Esophagus squamous epithelium (tissue), 5 donors: Measurements from ENCODE around the gene IRAK4. TPM values are rescaled to one million over a fixed set of nuclear protein-coding genes. Genes with fewer than 3 reads are reported as not detected.

Experiments
- DNase-seq: peaks from one replicate; lab custom pipeline; 2025; lab: John Stamatoyannopoulos, UW
- H3K27ac ChIP-seq, 4 donors: fragments of 200-600 bp; sonication (generic); one replicate each; pipeline ENCODE4 v1.5.1; 2016 to 2019; ENCODE audit warnings: mild to moderate bottlenecking in 1 of 4
- H3K27me3 ChIP-seq, 4 donors: fragments of 200-600 bp; sonication (generic); 1 replicate in 3 of 4; 2 replicates in 1 of 4; pipeline versions ENCODE4 v1.5.1 to v1.6.0; 2017 to 2021; ENCODE audit warnings: antibody characterized with exemption in 1 of 4
- H3K36me3 ChIP-seq, 3 donors: fragments of 200-600 bp; sonication (generic); one replicate each; pipeline ENCODE4 v1.5.1; 2016 to 2019
- H3K4me1 ChIP-seq, 3 donors: fragments of 200-600 bp; sonication (generic); one replicate each; pipeline ENCODE4 v1.5.1; 2017 to 2019
- H3K4me3 ChIP-seq, 4 donors: fragments of 200-600 bp; sonication (generic); 1 replicate in 3 of 4; 2 replicates in 1 of 4; pipeline ENCODE4 v1.5.1; 2016 to 2019; ENCODE audit warnings: mild to moderate bottlenecking in 2 of 4, moderate library complexity in 1 of 4
- H3K9me3 ChIP-seq, 3 donors: fragments of 200-600 bp; sonication (generic); one replicate each; pipeline ENCODE4 v1.5.1; 2016 to 2019
- POLR2A ChIP-seq, 4 donors: fragments of 450-650 bp; IDR thresholded peaks; one replicate each; pipeline ENCODE4 v1.6.1; 2017; ENCODE audit warnings: antibody characterized with exemption in 4 of 4, mild to moderate bottlenecking in 4 of 4, moderate library complexity in 3 of 4
- WGBS, 2 donors: methylation state at CpG; one replicate each; pipeline ENCODE4 v1.1.5; 2018; 5-methylcytosine and 5-hydroxymethylcytosine counted together
- intact Hi-C: fragments of 100-400 bp; cut with DNase I; formaldehyde crosslinking; loops from one replicate; pipeline ENCODE4 v1.15.0; 2022
- total RNA-seq, 4 donors: library from RNA; depleted of rRNA; stranded (reverse); fragments of >200 nt; gene quantifications; one replicate each; pipeline ENCODE4 v1.1.0, GENCODE V29; 2016
- TF ChIP-seq, protein P1 (sequence below), 6 experiments: fragments of 450-650 bp in 4 of 6; fragments of 200-600 bp in 2 of 6; sonication (generic) in 2 of 6; IDR thresholded peaks; one replicate each; pipeline ENCODE4 v1.5.1; 2016 to 2019; ENCODE audit warnings: antibody characterized with exemption in 6 of 6, mild to moderate bottlenecking in 4 of 6, moderate library complexity in 4 of 6
- donor health status: DM: yes; HTN: yes; CAD: no.

The IRAK4 gene
- total RNA-seq, 4 donors from 2014 or later: 19.8 to 26.3 (median 22.5) TPM

GRCh38 chr12:43754015-43754414 is 4.7 kb upstream of the IRAK4 start:
- Histone ChIP-seq H3K36me3 (peaks cover 0 to 25% (median 0%) of the 10 kb centered on the region in 3 donors), H3K4me1 (peaks cover 0 to 15% (median 10%) of the 10 kb centered on the region in 3 donors), H3K27ac (no peak overlapping the region), H3K9me3 (no peaks in the 10 kb centered on the region), H3K27me3 (no peaks in the 10 kb centered on the region), H3K4me3 (no peak overlapping the region)
- WGBS, 2 donors: 92 to 93% methylated on average over 3 of the region's 3 CpGs
- intact Hi-C loops: no loop called here
- TF ChIP-seq POLR2A (IDR thresholded peaks at IDR 0.05): no peak
- TF ChIP-seq, protein P1, sequence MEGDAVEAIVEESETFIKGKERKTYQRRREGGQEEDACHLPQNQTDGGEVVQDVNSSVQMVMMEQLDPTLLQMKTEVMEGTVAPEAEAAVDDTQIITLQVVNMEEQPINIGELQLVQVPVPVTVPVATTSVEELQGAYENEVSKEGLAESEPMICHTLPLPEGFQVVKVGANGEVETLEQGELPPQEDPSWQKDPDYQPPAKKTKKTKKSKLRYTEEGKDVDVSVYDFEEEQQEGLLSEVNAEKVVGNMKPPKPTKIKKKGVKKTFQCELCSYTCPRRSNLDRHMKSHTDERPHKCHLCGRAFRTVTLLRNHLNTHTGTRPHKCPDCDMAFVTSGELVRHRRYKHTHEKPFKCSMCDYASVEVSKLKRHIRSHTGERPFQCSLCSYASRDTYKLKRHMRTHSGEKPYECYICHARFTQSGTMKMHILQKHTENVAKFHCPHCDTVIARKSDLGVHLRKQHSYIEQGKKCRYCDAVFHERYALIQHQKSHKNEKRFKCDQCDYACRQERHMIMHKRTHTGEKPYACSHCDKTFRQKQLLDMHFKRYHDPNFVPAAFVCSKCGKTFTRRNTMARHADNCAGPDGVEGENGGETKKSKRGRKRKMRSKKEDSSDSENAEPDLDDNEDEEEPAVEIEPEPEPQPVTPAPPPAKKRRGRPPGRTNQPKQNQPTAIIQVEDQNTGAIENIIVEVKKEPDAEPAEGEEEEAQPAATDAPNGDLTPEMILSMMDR (IDR thresholded peaks at IDR 0.05): no peak
- no peak for DNase-seq

GRCh38 chr12:43758247-43758727 is 464 bp upstream of the IRAK4 start:
- intact Hi-C loops: no loop called here
- Histone ChIP-seq H3K27me3 (no peaks in the 10 kb centered on the region), H3K4me3 (peak overlapping the region; percentile 52 to 82 (median 66)), H3K27ac (peak overlapping the region; percentile 90 to 95 (median 94)), H3K4me1 (peaks cover 5 to 54% (median 27%) of the 10 kb centered on the region in 3 donors), H3K36me3 (peaks cover 0 to 19% (median 0%) of the 10 kb centered on the region in 3 donors), H3K9me3 (no peaks in the 10 kb centered on the region)
- 0 to 2% methylated on average over 8 to 18 of the region's 18 CpGs for WGBS, 2 donors
- no peak for DNase-seq
- TF ChIP-seq, protein P1 (IDR thresholded peaks at IDR 0.05): no peak
- no peak for TF ChIP-seq POLR2A (IDR thresholded peaks at IDR 0.05)

GRCh38 chr12:43760396-43760795 is 1.6 kb downstream of the IRAK4 start:
- intact Hi-C loops: no loop called here
- Histone ChIP-seq H3K36me3 (peaks cover 0 to 10% (median 0%) of the 10 kb centered on the region in 3 donors), H3K4me3 (peak overlapping the region; percentile 52 to 82 (median 66)), H3K27me3 (no peaks in the 10 kb centered on the region), H3K27ac (peak overlapping the region in 2 of 4 donors; percentile 90 to 95), H3K9me3 (no peaks in the 10 kb centered on the region), H3K4me1 (peaks cover 5 to 54% (median 27%) of the 10 kb centered on the region in 3 donors)
- WGBS, 2 donors: 65 to 66% methylated on average over 2 of the region's 2 CpGs
- no peak for DNase-seq
- TF ChIP-seq, protein P1 (IDR thresholded peaks at IDR 0.05): no peak
- no peak for TF ChIP-seq POLR2A (IDR thresholded peaks at IDR 0.05)

- H3K9me3 ChIP-seq: no peaks in the 10 kb centered on the region
- TF ChIP-seq, protein P1 (IDR thresholded peaks at IDR 0.05): no peak
- TF ChIP-seq POLR2A (IDR thresholded peaks at IDR 0.05): no peak
- intact Hi-C loops: no loop called here
- H3K4me3 ChIP-seq: peak overlapping the region in 3 of 4 donors; percentile 1 to 62 (median 1)
- peak overlapping the region in 1 of 4 donors; percentile 95 for H3K27ac ChIP-seq
- no peak for DNase-seq
- no peaks in the 10 kb centered on the region for H3K27me3 ChIP-seq
- peaks cover 0 to 10% (median 0%) of the 10 kb centered on the region in 3 donors for H3K36me3 ChIP-seq
- peaks cover 5 to 54% (median 27%) of the 10 kb centered on the region in 3 donors for H3K4me1 ChIP-seq
Measured at GRCh38 chr12:43761500-43761899, 2.7 kb downstream of the IRAK4 start.

GRCh38 chr12:43762596-43762995 is 3.8 kb downstream of the IRAK4 start:
- no peak for DNase-seq
- Histone ChIP-seq H3K4me1 (peaks cover 5 to 46% (median 22%) of the 10 kb centered on the region in 3 donors), H3K27ac (peak overlapping the region in 2 of 4 donors; percentile 27 to 60), H3K9me3 (no peaks in the 10 kb centered on the region), H3K27me3 (no peaks in the 10 kb centered on the region), H3K36me3 (peaks cover 0 to 10% (median 0%) of the 10 kb centered on the region in 3 donors), H3K4me3 (no peak overlapping the region)
- no peak for TF ChIP-seq POLR2A (IDR thresholded peaks at IDR 0.05)
- TF ChIP-seq, protein P1 (IDR thresholded peaks at IDR 0.05): no peak
- intact Hi-C loops: no loop called here
